Loucy (cell line): ENCODE measurements around the gene RCAN3.

ENCODE experiments used
- EZH2phosphoT487 ChIP-seq: fragments of 200-600 bp; IDR thresholded peaks from 2 replicates; pipeline ENCODE4 v1.6.1; 2018; ENCODE audit warnings: antibody characterized with exemption, mild to moderate bottlenecking, moderate library complexity, borderline replicate concordance
- TF ChIP-seq, protein P1 (sequence below): fragments of 200-600 bp; sonication (generic); conservative IDR thresholded peaks from 2 replicates; pipeline ENCODE4 v1.5.1; 2014; ENCODE audit warnings: mild to moderate bottlenecking, antibody characterized with exemption, low read length

DNA sequence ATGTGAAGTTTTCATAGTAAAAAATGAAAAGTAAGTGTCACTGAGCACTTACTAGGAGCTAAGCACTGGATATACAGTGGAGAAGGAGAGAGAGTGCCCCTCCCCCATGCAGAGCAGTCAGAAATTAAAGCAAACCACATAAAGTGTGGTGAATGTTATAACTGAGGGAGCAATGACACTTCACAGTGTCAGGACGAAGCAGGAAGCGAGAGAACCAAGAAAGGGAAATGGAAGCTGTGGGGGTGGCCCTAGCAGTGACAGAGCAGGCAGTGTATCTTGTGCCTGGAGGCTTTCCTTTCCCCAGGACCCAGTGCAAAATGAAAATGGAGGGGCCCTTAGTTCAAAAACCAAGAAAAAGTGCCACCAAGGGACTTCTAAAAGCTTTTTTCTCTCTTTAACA, 21.5 kb upstream of the RCAN3 start:
- TF ChIP-seq, protein P1, sequence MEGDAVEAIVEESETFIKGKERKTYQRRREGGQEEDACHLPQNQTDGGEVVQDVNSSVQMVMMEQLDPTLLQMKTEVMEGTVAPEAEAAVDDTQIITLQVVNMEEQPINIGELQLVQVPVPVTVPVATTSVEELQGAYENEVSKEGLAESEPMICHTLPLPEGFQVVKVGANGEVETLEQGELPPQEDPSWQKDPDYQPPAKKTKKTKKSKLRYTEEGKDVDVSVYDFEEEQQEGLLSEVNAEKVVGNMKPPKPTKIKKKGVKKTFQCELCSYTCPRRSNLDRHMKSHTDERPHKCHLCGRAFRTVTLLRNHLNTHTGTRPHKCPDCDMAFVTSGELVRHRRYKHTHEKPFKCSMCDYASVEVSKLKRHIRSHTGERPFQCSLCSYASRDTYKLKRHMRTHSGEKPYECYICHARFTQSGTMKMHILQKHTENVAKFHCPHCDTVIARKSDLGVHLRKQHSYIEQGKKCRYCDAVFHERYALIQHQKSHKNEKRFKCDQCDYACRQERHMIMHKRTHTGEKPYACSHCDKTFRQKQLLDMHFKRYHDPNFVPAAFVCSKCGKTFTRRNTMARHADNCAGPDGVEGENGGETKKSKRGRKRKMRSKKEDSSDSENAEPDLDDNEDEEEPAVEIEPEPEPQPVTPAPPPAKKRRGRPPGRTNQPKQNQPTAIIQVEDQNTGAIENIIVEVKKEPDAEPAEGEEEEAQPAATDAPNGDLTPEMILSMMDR: no peak
- TF ChIP-seq EZH2phosphoT487: no peak
